Natural killer cell treated with Interleukin-12 subunit alpha and Interleukin-12 subunit beta and Interleukin-15 and Interleukin-18, amount 100 ng/mL, for 72 hours (primary cell): ENCODE measurements around the gene ACBD6. TPM values are rescaled to one million over a fixed set of nuclear protein-coding genes. Genes with fewer than 3 reads are reported as not detected.

ENCODE experiments used
- ATAC-seq, 2 donors: fragments of 150-1000 bp; cut with Tn5 transposase in 1 of 2; sonication (Bioruptor Pico), chemical (Tn5 transposase) in 1 of 2; 2 replicates each; pipeline ENCODE4 v1.10.0; 2021
- DNase-seq: peaks from one replicate; pipeline ENCODE4 v3.0.0; 2022; ENCODE audit warnings: low spot score
- H3K27ac Mint-ChIP-seq, 2 donors: 1 replicate in 1 of 2; 2 replicates in 1 of 2; pipeline ENCODE4 v1.8.0; 2022; ENCODE audit warnings: mixed read lengths in 2 of 2, mild to moderate bottlenecking in 1 of 2, moderate library complexity in 1 of 2
- H3K27me3 Mint-ChIP-seq, 2 donors: 1 replicate in 1 of 2; 2 replicates in 1 of 2; pipeline ENCODE4 v1.8.0; 2022; ENCODE audit warnings: mixed read lengths in 2 of 2
- H3K36me3 Mint-ChIP-seq: one replicate; pipeline ENCODE4 v1.8.0; 2022; ENCODE audit warnings: mixed read lengths
- H3K4me1 Mint-ChIP-seq, 2 donors: 1 replicate in 1 of 2; 2 replicates in 1 of 2; pipeline ENCODE4 v1.8.0; 2022; ENCODE audit warnings: low read depth in 2 of 2, mixed read lengths in 2 of 2, mild to moderate bottlenecking in 1 of 2
- H3K4me3 Mint-ChIP-seq: one replicate; pipeline ENCODE4 v1.8.0; 2022; ENCODE audit warnings: mixed read lengths
- H3K9me3 Mint-ChIP-seq: 2 replicates; pipeline ENCODE4 v1.8.0; 2022; ENCODE audit warnings: mixed read lengths
- total RNA-seq, 2 donors: library from RNA; stranded (reverse); gene quantifications; one replicate each; pipeline ENCODE4 v1.2.3, GENCODE V29; 2022

The ACBD6 gene
- total RNA-seq, 2 donors from 2014 or later: 32.0 to 53.7 TPM

DNA sequence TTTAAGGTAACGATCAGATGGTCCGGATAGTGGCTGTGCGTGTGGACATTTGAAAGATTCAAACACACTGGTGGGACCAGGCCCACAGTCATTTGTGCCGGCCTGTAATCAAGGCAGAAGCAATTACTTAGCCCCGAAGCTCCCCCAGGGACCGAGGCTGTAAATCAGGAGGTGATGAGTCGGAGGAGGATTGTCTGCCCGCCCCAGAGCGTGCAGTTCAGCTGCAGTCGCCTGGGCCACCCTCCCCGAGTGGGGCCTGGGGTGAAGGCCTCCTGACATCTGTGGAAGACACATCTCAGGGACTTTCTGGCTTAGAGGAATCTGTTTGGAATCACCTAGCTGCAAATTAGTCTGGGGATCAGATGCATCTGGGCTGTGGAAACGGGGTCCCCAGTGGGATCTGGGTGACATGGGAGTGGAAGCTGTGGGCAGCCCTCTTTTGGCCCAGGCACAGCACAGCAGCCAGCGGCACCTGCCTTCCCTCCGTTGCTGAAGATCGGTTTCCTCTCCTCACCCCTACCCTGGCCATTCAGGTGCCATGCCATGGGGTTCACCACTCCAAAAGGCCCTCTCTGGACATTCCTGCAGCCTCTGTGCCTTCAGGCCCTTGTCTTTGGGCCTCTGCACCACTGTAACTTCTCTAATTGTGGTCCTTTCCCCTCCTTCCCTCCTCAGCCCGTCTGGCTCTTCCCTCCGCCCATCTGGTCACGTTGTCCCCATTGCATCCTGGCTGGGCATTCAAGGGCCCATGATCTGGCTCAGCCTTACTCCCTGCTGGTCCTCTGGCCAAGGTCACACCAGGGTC is 246.6 kb downstream of the ACBD6 start:
- H3K27me3 Mint-ChIP-seq: peaks cover 11 to 27% of the 10 kb centered on the region in 2 donors
- DNase-seq (no peak), ATAC-seq (no peak)
- peaks cover 0 to 3% of the 10 kb centered on the region in 2 donors for H3K4me1 Mint-ChIP-seq
- H3K4me3 Mint-ChIP-seq: no peak overlapping the region
- no peak overlapping the region for H3K27ac Mint-ChIP-seq
- H3K9me3 Mint-ChIP-seq: no peaks in the 10 kb centered on the region
- no peaks in the 10 kb centered on the region for H3K36me3 Mint-ChIP-seq

DNA sequence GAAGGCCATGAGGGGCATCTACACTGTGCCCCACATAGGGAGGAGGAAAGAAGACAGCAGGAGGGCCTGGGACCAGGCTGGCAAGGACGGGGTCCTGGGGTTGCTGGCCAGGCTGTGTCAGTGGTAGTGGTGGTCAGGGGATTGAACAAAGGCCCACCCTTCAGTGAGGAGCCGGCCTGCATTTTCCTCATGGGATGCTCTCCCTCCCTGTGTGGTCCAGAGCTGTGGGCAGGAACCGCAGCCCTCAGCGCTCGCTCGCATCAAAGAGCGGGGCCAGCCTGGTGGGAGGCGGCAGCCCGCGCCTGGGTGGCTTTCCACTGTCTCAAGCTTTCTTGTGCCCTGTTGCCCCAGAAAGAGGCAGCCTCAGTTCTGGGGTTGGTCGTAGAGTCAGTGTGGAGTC is 247.5 kb downstream of the ACBD6 start:
- no peak overlapping the region for H3K27ac Mint-ChIP-seq
- peaks cover 11 to 27% of the 10 kb centered on the region in 2 donors for H3K27me3 Mint-ChIP-seq
- peaks cover 3 to 5% of the 10 kb centered on the region in 2 donors for H3K4me1 Mint-ChIP-seq
- no peaks in the 10 kb centered on the region for H3K9me3 Mint-ChIP-seq
- ATAC-seq (no peak), DNase-seq (no peak)
- H3K36me3 Mint-ChIP-seq: no peaks in the 10 kb centered on the region
- no peak overlapping the region for H3K4me3 Mint-ChIP-seq

DNA sequence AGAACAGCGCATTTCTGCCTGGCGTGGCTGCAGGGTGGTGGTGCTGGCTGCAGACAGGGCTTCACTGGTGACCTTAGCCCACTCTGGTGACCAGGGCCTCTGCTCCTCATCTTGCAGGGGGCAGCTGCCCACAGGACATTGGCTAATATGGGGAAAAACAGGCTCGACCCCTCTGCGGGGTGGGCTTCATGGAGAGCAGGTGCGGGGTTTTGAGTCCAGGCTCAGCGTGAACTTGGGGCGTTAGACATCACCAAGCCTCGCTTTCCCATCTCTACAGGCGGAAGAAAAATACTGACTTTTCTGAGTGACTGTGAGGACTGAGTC is 247.9 kb downstream of the ACBD6 start:
- ATAC-seq (no peak), DNase-seq (no peak)
- H3K4me3 Mint-ChIP-seq: no peak overlapping the region
- no peaks in the 10 kb centered on the region for H3K9me3 Mint-ChIP-seq
- H3K36me3 Mint-ChIP-seq: no peaks in the 10 kb centered on the region
- H3K27ac Mint-ChIP-seq: no peak overlapping the region
- peaks cover 11 to 30% of the 10 kb centered on the region in 2 donors for H3K27me3 Mint-ChIP-seq
- peaks cover 3 to 9% of the 10 kb centered on the region in 2 donors for H3K4me1 Mint-ChIP-seq

- DNase-seq (peak; percentile 54), ATAC-seq (no peak)
- H3K4me3 Mint-ChIP-seq: no peak overlapping the region
- H3K4me1 Mint-ChIP-seq: peaks cover 3 to 9% of the 10 kb centered on the region in 2 donors
- H3K36me3 Mint-ChIP-seq: no peaks in the 10 kb centered on the region
- no peaks in the 10 kb centered on the region for H3K9me3 Mint-ChIP-seq
- peaks cover 11 to 26% of the 10 kb centered on the region in 2 donors for H3K27me3 Mint-ChIP-seq
- H3K27ac Mint-ChIP-seq: no peak overlapping the region
Measured at GRCh38 chr1:180253585-180254495, 248.5 kb downstream of the ACBD6 start.

DNA sequence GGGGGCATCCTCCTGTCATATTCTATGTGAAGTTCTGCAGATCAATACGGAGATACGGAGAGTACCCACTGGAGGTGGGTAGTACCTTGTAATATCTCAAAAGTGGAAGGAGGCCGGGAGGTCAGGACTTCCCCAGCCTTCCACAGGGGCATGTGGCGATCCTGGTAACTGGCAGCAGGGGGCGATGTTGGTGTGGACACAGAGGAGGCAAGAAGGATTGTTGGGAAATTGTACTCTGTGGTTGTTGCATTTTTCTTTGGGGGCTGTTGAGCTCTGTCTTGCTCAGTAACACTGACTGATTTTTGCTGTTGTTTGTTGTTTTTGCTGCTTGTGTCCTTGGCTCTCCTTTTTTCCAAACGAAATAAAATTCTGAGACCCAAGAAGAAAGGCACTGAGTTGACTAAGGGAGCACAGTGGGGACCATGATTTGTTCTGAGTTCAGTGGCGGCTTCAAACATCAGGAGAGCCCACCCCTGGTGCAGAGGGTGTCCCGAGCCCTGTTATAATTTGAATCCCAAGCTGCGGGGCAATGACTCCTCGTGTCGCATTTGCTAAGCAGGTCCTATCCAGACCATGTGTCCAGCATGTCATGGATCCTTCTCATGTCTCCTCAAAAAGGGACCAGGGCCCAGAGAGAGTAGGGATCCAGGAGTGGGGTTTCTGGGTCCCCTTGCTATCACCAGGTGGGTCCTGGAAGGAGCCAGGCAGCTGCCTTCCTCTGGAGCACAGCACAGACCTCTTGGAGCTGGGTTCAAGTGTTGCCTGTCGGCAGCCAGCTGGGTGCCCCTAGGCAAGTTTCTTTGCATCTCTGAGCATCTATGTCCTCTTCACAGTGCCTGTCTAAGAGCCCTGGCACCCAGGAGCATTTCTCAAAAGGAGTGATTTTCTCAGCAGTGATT is 249.5 kb downstream of the ACBD6 start:
- H3K27me3 Mint-ChIP-seq: peaks cover 7 to 21% of the 10 kb centered on the region in 2 donors

DNA sequence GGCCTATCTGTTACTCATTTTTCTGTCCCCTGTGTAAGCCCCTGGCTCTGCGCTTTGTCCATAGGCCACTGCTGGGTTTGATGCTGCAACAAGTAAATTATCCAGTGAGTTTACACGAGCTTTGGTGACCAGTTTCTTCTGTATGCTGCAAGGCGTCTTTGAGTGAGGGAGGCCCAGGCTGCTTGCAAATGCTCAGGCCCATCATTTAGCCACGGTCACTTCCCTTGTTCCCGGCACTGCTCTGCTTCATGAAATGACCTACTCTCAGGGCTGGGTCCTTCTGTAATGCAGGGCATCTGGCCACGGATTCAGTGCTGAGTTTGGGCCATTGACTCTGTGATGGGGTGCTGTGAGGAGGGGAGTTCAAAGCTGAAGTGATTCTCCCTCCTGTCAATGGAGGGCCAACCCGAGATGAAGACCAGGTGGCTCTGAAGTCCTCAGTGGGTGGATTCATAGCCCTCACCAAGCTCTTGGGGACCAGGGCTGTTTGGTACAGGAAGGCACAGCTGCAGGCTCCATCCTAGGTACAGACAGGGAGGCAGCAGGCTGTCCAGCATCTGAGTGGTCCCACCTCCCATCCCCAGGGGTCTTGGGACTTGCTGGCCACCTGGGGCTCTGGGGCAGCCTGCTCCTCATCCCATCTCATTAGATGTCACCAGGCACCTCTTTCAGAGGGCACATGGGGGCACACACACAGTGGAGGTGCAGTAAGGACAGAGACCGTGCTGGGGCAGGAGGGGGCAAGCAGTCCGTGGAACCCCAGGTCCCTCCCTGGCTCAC is 250.7 kb downstream of the ACBD6 start:
- no peaks in the 10 kb centered on the region for H3K9me3 Mint-ChIP-seq
- H3K4me1 Mint-ChIP-seq: peaks cover 0 to 9% of the 10 kb centered on the region in 2 donors
- H3K4me3 Mint-ChIP-seq: no peak overlapping the region
- no peaks in the 10 kb centered on the region for H3K36me3 Mint-ChIP-seq
- DNase-seq (peak; percentile 32), ATAC-seq (no peak)
- no peak overlapping the region for H3K27ac Mint-ChIP-seq
- H3K27me3 Mint-ChIP-seq: peaks cover 0 to 15% of the 10 kb centered on the region in 2 donors

More for the DNA sequence above, 249.5 kb downstream of the ACBD6 start:
- ATAC-seq (peak; percentile 39 to 65), DNase-seq (peak; percentile 71)
- H3K27ac Mint-ChIP-seq: no peak overlapping the region
- no peaks in the 10 kb centered on the region for H3K36me3 Mint-ChIP-seq
- peaks cover 3 to 9% of the 10 kb centered on the region in 2 donors for H3K4me1 Mint-ChIP-seq
- no peak overlapping the region for H3K4me3 Mint-ChIP-seq
- H3K9me3 Mint-ChIP-seq: no peaks in the 10 kb centered on the region

GRCh38 chr1:180250883-180251509 is 251.4 kb downstream of the ACBD6 start:
- Mint-ChIP-seq H3K9me3 (no peaks in the 10 kb centered on the region), H3K27ac (no peak overlapping the region), H3K36me3 (no peaks in the 10 kb centered on the region), H3K4me1 (peaks cover 0 to 9% of the 10 kb centered on the region in 2 donors), H3K4me3 (no peak overlapping the region), H3K27me3 (peaks cover 0 to 11% of the 10 kb centered on the region in 2 donors)
- ATAC-seq: no peak
- peak; percentile 51 for DNase-seq

GRCh38 chr1:180250499-180250770 is 251.9 kb downstream of the ACBD6 start:
- ATAC-seq (no peak), DNase-seq (peak; percentile 52)
- Mint-ChIP-seq H3K4me3 (no peak overlapping the region), H3K27me3 (peaks cover 0 to 10% of the 10 kb centered on the region in 2 donors), H3K27ac (no peak overlapping the region), H3K36me3 (no peaks in the 10 kb centered on the region), H3K9me3 (no peaks in the 10 kb centered on the region), H3K4me1 (peaks cover 0 to 9% of the 10 kb centered on the region in 2 donors)

GRCh38 chr1:180249725-180250498 is 252.5 kb downstream of the ACBD6 start:
- no peak overlapping the region for H3K4me3 Mint-ChIP-seq
- no peak overlapping the region for H3K27ac Mint-ChIP-seq
- peaks cover 0 to 10% of the 10 kb centered on the region in 2 donors for H3K27me3 Mint-ChIP-seq
- H3K36me3 Mint-ChIP-seq: no peaks in the 10 kb centered on the region
- H3K9me3 Mint-ChIP-seq: no peaks in the 10 kb centered on the region
- DNase-seq (peak; percentile 37), ATAC-seq (no peak)
- peaks cover 0 to 9% of the 10 kb centered on the region in 2 donors for H3K4me1 Mint-ChIP-seq

DNA sequence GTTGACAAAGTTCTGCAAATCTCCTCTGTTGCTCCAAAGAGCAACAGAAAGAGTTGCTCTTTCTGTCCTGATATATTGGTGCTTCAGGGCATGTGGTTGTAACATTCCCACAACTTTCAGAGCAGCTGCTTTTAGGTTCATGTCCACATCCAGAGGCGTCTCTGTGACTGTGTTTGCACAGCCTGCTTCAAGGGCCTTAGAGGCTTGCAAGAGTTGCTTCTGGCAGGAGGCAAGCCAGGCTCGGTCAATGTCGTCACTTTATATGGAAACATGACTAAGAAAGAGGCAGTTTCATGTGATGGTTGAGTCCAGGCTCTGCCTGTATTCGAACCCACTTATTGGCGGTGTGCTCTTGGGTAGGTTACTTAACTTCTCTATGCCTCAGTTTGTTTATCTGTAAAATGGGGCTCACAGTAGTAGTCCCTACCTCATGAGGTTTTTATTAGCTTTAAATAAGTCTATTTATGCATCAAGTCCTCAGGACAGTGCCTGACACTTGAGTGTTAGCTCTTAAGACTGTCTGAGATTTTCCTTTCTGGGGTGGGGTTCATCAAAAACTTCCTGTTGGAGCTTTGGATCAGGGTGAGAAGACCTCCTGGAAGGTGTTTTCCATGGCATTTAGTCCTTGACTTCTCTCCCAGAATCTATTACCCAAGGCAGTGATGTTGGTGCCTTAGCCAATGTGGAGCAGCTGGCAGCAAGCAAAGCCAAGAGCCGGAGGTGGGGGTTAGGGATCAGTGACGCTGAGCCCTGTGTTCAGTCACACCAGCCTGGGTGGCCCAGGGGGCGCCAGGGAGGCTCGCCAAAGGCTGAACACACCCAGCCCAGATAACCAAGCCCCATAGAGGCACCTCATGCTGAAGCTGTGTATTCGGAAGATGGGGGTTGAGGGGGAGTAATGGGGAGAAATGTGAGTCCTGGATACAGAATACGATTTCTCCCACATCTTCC is 253.4 kb downstream of the ACBD6 start:
- H3K27me3 Mint-ChIP-seq: peaks cover 0 to 7% of the 10 kb centered on the region in 2 donors
- ATAC-seq (no peak), DNase-seq (peak; percentile 45)
- no peak overlapping the region for H3K4me3 Mint-ChIP-seq
- no peak overlapping the region for H3K27ac Mint-ChIP-seq
- peaks cover 0 to 9% of the 10 kb centered on the region in 2 donors for H3K4me1 Mint-ChIP-seq
- no peaks in the 10 kb centered on the region for H3K9me3 Mint-ChIP-seq
- no peaks in the 10 kb centered on the region for H3K36me3 Mint-ChIP-seq

DNA sequence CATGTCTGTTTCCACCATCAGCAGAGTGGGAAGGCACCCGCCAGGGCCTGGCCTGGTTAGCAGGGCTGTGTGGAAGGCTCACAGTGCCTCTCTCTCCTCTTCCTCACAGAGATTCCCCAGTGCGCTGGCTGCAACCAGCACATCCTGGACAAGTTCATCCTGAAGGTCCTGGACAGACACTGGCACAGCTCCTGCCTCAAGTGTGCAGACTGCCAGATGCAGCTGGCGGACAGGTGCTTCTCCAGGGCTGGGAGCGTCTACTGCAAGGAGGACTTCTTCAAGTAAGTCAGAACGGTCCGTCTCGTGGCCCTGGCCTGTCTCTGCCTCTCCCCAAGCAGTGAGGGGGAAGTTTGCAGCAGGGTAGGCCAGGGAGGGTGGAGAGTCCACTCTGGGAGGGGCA is 254.2 kb downstream of the ACBD6 start:
- no peaks in the 10 kb centered on the region for H3K9me3 Mint-ChIP-seq
- H3K4me1 Mint-ChIP-seq: peaks cover 0 to 9% of the 10 kb centered on the region in 2 donors
- peaks cover under 1 to 5% of the 10 kb centered on the region in 2 donors for H3K27me3 Mint-ChIP-seq
- H3K27ac Mint-ChIP-seq: no peak overlapping the region
- no peak overlapping the region for H3K4me3 Mint-ChIP-seq
- DNase-seq (peak; percentile 44), ATAC-seq (no peak)
- no peaks in the 10 kb centered on the region for H3K36me3 Mint-ChIP-seq
